Measurements from ENCODE around the gene HHEX. TPM values are rescaled to one million over a fixed set of nuclear protein-coding genes. Genes with fewer than 3 reads are reported as not detected.

Gene HHEX
- total and polyA plus RNA-seq, 8 donors: 1.4 to 6.8 (median 4.5) TPM

DNA sequence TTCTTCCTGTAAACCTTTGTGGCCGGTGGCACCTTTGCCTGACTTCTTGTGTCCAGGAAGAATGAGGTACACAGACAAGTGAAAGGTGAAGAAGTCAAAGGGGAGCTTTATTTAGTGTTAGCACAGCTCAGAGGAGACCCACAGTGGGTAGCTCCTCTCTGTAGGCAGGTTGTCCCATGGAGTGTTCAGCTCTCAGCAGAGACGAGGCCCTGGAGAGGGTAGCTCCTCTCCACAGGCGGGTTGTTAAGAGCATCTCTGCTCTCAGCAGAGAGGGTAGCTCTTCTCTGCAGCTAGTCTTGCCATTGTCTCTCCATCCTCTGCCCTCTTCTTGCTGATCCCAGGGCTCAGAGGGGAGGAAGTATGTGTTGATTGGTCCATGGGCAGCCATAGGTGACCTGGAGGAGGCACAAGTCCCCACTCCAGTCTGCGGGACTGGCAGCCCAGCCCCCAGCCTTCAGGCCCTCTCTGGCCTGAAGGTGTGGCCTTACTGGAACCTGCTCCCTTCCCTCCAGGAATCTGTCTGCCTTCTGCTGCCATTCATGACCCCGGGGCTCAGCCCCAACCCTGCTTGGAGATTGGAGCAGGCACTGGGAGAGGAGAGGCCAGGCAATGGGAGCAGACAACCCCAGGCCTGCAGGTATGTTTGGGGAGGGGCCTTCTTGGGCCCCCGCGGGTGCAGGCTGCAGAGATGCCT is 24.5 kb downstream of the HHEX start:
- H3K36me3 ChIP-seq: no peaks in the 10 kb centered on the region
- H3K27ac ChIP-seq: no peak overlapping the region
- 77 to 94% (median 87%) methylated on average over 5 to 7 of the region's 7 CpGs for WGBS, 5 donors
- H3K9me3 ChIP-seq: no peaks in the 10 kb centered on the region
- DNase-seq: no peak
- H3K4me3 ChIP-seq: no peak overlapping the region
- intact Hi-C loops (cut with DNase I; ENCODE audit: low total_unique reads): no loop called here
- TF ChIP-seq EP300 (IDR thresholded peaks at IDR 0.05) (no peak), CTCF (IDR thresholded peaks at IDR 0.05) (no peak), POLR2A (IDR thresholded peaks at IDR 0.05) (no peak), POLR2AphosphoS5 (IDR thresholded peaks at IDR 0.05) (no peak)
- H3K27me3 ChIP-seq: no peaks in the 10 kb centered on the region
- no peaks in the 10 kb centered on the region for H3K4me1 ChIP-seq

GRCh38 chr10:92714872-92715271 is 25.1 kb downstream of the HHEX start:
- intact Hi-C loops (cut with DNase I; ENCODE audit: low total_unique reads): no loop called here
- H3K9me3 ChIP-seq: no peaks in the 10 kb centered on the region

DNA sequence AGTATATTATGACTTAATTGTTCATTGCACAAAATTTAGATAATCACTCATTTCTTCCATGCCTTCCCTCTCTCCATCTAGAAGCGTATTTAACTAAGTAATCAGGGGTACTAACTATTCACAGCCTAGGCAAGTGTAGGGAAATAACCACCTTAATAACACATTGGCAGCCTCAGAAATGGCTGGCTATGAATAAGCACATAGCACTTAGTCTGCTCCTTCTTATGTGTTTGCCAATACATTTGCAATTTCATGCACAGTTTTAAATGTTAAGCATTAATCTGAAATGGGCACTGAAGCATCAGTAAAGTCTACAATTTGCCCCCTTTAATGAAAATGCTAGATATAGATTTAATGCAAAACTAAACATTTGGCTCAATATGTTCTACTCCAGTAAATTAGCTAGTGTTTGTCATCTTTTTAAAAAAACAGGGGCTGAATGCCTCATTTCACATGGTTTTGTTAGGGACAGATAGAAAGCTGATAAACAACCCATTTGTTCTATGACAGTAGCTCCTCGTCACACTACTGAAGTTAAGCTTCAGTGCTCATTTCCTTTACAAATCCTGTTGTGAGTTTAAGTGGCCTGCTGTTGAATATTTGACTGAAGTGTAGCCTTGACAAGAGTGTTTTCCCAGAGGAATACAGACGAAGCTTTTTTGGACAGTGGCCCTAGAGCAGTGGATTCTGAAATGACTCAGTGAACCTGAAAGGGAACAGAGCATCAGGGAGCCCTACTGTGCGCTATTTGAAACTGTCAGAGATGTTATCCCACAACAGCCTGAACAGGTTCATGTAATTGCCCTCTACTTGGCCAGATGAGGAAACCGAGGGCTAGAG is 30.5 kb downstream of the HHEX start:
- WGBS, 5 donors: 59 to 70% (median 63%) methylated on average over 5 of the region's 5 CpGs
- intact Hi-C loops (cut with DNase I; ENCODE audit: low total_unique reads): no loop called here

More at GRCh38 chr10:92714872-92715271, 25.1 kb downstream of the HHEX start:
- H3K4me1 ChIP-seq: no peaks in the 10 kb centered on the region
- H3K27ac ChIP-seq: no peak overlapping the region
- WGBS, 5 donors: 92 to 100% (median 97%) methylated on average over 1 to 3 of the region's 3 CpGs
- TF ChIP-seq EP300 (IDR thresholded peaks at IDR 0.05) (no peak), CTCF (IDR thresholded peaks at IDR 0.05) (no peak), POLR2AphosphoS5 (IDR thresholded peaks at IDR 0.05) (no peak), POLR2A (IDR thresholded peaks at IDR 0.05) (no peak)
- no peaks in the 10 kb centered on the region for H3K36me3 ChIP-seq
- H3K27me3 ChIP-seq: no peaks in the 10 kb centered on the region
- no peak for DNase-seq
- no peak overlapping the region for H3K4me3 ChIP-seq

DNA sequence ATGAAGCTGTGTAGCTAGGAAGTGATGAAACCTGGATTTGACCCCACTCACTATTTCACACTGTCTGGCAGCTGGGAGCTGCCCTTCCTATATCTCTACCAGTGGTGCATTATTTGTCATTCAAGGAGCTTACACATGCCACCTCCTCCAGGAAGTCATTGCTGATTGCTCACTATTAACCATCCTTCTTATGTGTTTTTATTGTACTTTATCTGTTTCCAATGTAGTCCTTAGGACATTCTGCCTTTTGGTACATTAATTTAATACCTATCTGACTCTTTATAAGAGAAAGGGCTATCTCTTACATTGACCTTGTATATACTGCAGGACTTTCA is 31.0 kb downstream of the HHEX start:
- intact Hi-C loops (cut with DNase I; ENCODE audit: low total_unique reads): no loop called here
- H3K4me3 ChIP-seq: no peak overlapping the region
- no peak for TF ChIP-seq EP300 (IDR thresholded peaks at IDR 0.05)
- TF ChIP-seq CTCF (IDR thresholded peaks at IDR 0.05): no peak
- TF ChIP-seq POLR2A (IDR thresholded peaks at IDR 0.05): no peak
- no peak for TF ChIP-seq POLR2AphosphoS5 (IDR thresholded peaks at IDR 0.05)

More for the DNA sequence above, 30.5 kb downstream of the HHEX start:
- H3K9me3 ChIP-seq: no peaks in the 10 kb centered on the region
- peaks cover 0 to 8% (median 0%) of the 10 kb centered on the region in 3 donors for H3K27me3 ChIP-seq
- no peak overlapping the region for H3K27ac ChIP-seq
- TF ChIP-seq EP300 (IDR thresholded peaks at IDR 0.05): no peak
- TF ChIP-seq POLR2A (IDR thresholded peaks at IDR 0.05): no peak
- TF ChIP-seq POLR2AphosphoS5 (IDR thresholded peaks at IDR 0.05): no peak
- TF ChIP-seq CTCF (IDR thresholded peaks at IDR 0.05): no peak
- no peak overlapping the region for H3K4me3 ChIP-seq
- DNase-seq: peak in 1 of 2 donors; percentile 42
- no peaks in the 10 kb centered on the region for H3K4me1 ChIP-seq
- no peaks in the 10 kb centered on the region for H3K36me3 ChIP-seq

More for the DNA sequence above, 31.0 kb downstream of the HHEX start:
- no peak overlapping the region for H3K27ac ChIP-seq
- H3K27me3 ChIP-seq: peaks cover 0 to 8% (median 0%) of the 10 kb centered on the region in 3 donors
- H3K9me3 ChIP-seq: no peaks in the 10 kb centered on the region
- no peaks in the 10 kb centered on the region for H3K4me1 ChIP-seq
- no peaks in the 10 kb centered on the region for H3K36me3 ChIP-seq
- no peak for DNase-seq

Data from stomach (tissue), 9 donors.